GM12878 (cell line): ENCODE data around the gene ADGRD1. TPM values are rescaled to one million over a fixed set of nuclear protein-coding genes. Genes with fewer than 3 reads are reported as not detected.
A peak's percentile ranks its signal among the peaks of the same experiment; 100 is the strongest.

Experiments
- ASH2L ChIP-seq: fragments of 300-600, 200-600 bp; sonication (generic); IDR thresholded peaks from 2 replicates; pipeline ENCODE4 v1.6.1; 2017; ENCODE audit warnings: low read depth, mild to moderate bottlenecking, borderline replicate concordance
- CBFB ChIP-seq: IDR thresholded peaks from 2 replicates; pipeline ENCODE4 v1.6.1; 2016; ENCODE audit warnings: antibody characterized with exemption, low read depth
- CBX3 ChIP-seq: fragments of 200-600 bp; sonication (generic); IDR thresholded peaks from 2 replicates; pipeline ENCODE4 v1.6.1; 2016; ENCODE audit warnings: low read depth, borderline replicate concordance
- CHD4 ChIP-seq: fragments of 200-600 bp; sonication (generic); IDR thresholded peaks from 2 replicates; pipeline ENCODE4 v1.6.1; 2016; ENCODE audit warnings: mild to moderate bottlenecking
- IKZF1 ChIP-seq: fragments of 450-650 bp; conservative IDR thresholded peaks from 2 replicates; pipeline ENCODE4 v1.6.1; 2017; ENCODE audit warnings: antibody characterized with exemption, mild to moderate bottlenecking
- IRF5 ChIP-seq: fragments of 450-650 bp; IDR thresholded peaks from 2 replicates; pipeline ENCODE4 v1.6.1; 2017; ENCODE audit warnings: borderline replicate concordance
- NFXL1 ChIP-seq: fragments of 450-650 bp; IDR thresholded peaks from 2 replicates; pipeline ENCODE4 v1.6.1; 2017; ENCODE audit warnings: antibody characterized with exemption, mild to moderate bottlenecking, borderline replicate concordance
- PBX3 ChIP-seq: IDR thresholded peaks from 2 replicates; pipeline ENCODE4 v1.6.1; 2011; ENCODE audit warnings: mild to moderate bottlenecking, low read depth, low read length, moderate library complexity; ENCODE audit not compliant: insufficient replicate concordance
- PRDM15 ChIP-seq: fragments of 450-650 bp; formaldehyde crosslinking; IDR thresholded peaks from 2 replicates; pipeline ENCODE4 v1.4.0; 2020; ENCODE audit warnings: mild to moderate bottlenecking, moderate library complexity
- REST ChIP-seq: IDR thresholded peaks from 2 replicates; pipeline ENCODE4 v1.6.1; 2012; ENCODE audit warnings: mild to moderate bottlenecking, low read depth, low read length
- SIN3A ChIP-seq: IDR thresholded peaks from 2 replicates; pipeline ENCODE4 v1.6.1; 2012; ENCODE audit warnings: low read depth, low read length, improper control_type of control experiment
- SMC3 ChIP-seq: IDR thresholded peaks from 2 replicates; pipeline ENCODE4 v1.6.1; 2011; ENCODE audit warnings: low read length, improper control_type of control experiment, borderline replicate concordance
- YBX1 ChIP-seq: fragments of 450-650 bp; IDR thresholded peaks from 2 replicates; pipeline ENCODE4 v1.6.1; 2016; ENCODE audit warnings: antibody characterized with exemption
- ZBED1 ChIP-seq: IDR thresholded peaks from 2 replicates; pipeline ENCODE4 v1.6.1; 2016; ENCODE audit warnings: borderline replicate concordance
- ZBTB40 ChIP-seq: fragments of 450-650 bp; IDR thresholded peaks from 2 replicates; pipeline ENCODE4 v1.6.1; 2016; ENCODE audit warnings: mild to moderate bottlenecking, moderate library complexity, borderline replicate concordance
- ZNF217 ChIP-seq: fragments of 450-650 bp; IDR thresholded peaks from 2 replicates; pipeline ENCODE4 v1.6.1; 2017; ENCODE audit warnings: antibody characterized with exemption, mild to moderate bottlenecking
- polyA plus RNA-seq, 11 experiments: library from polyadenylated mRNA; depleted of rRNA in 4 of 11; unstranded in 6 of 11; stranded (reverse) in 5 of 11; fragments of >200 nt; fragmentation: Nextera tagmentation in 4 of 11; fragmentation: Illumina TruSeq in 1 of 11; extraction: Ambion mirVana in 4 of 11; extraction: Trizol in 1 of 11; gene quantifications; 1 replicate in 1 of 11; 2 replicates in 10 of 11; pipeline versions ENCODE4 v1.2.1 to v1.2.3, GENCODE V29; 2011 to 2016; ENCODE audit warnings: inconsistent platforms in 2 of 11, missing spikeins in 2 of 11, low read depth in 1 of 11
- total RNA-seq, 4 experiments: library from RNA; depleted of rRNA in 3 of 4; stranded (reverse); fragments of >200 nt in 3 of 4; fragmentation: Illumina TruSeq in 1 of 4; extraction: Trizol in 1 of 4; gene quantifications; 2 replicates each; pipeline versions ENCODE4 v1.2.1 to v1.2.3, GENCODE V29; 2013 to 2021

ADGRD1 gene
- total and polyA plus RNA-seq, 10 of the 15 experiments (the other 5 are each of a cell fraction or from before 2014, with no cell fraction given), result 0.15 to 12.7 (median 1.2) TPM

GRCh38 chr12:131092901-131093603 lies 139.3 kb downstream of the ADGRD1 start (continued):
- peak; percentile 76 for TF ChIP-seq ZNF217
- TF ChIP-seq SIN3A, result no peak
- no peak for TF ChIP-seq NFXL1
- peak; percentile 73; the same call in 1 of the 2 replicates for TF ChIP-seq ZBED1
- no peak for TF ChIP-seq ZBTB40
- peak; percentile 98 for TF ChIP-seq IKZF1
- TF ChIP-seq CHD4, result no peak
- TF ChIP-seq REST, result no peak
- no peak for TF ChIP-seq IRF5
- TF ChIP-seq CBFB, result peak; percentile 94
- no peak for TF ChIP-seq PRDM15 (CRISPR knock-in tag)
- TF ChIP-seq SMC3, result no peak; the same call in 1 of the 2 replicates
- no peak for TF ChIP-seq ASH2L
- TF ChIP-seq CBX3, result no peak
- peak; percentile 98 for TF ChIP-seq YBX1
- TF ChIP-seq PBX3, result no peak
